Measurements from ENCODE around the gene TMEM115.

GRCh38 chr3:50378024-50378423, 18.7 kb upstream of the TMEM115 start:
- TF ChIP-seq POLR2A (conservative IDR thresholded peaks at IDR 0.05): no peak
- TF ChIP-seq TEAD2 (tag; IDR thresholded peaks at IDR 0.05): no peak
- no peak for TF ChIP-seq ZKSCAN1 (IDR thresholded peaks at IDR 0.05; ENCODE audit: low read depth, low read length)
- TF ChIP-seq RNF2 (IDR thresholded peaks at IDR 0.05): no peak
- TF ChIP-seq ZBTB8A (IDR thresholded peaks at IDR 0.05; ENCODE audit: partially characterized antibody): no peak
- no peak for TF ChIP-seq MIER1 (IDR thresholded peaks at IDR 0.05; ENCODE audit: low read depth)
- no peak for TF ChIP-seq NFE2 (IDR thresholded peaks at IDR 0.05; ENCODE audit: low read depth)
- no peak for TF ChIP-seq KDM5B (IDR thresholded peaks at IDR 0.05; ENCODE audit: insufficient replicate concordance, low read depth, low read length)
- TF ChIP-seq EGR1 (conservative IDR thresholded peaks at IDR 0.05): no peak
- no peak for TF ChIP-seq ZNF584 (CRISPR knock-in tag; IDR thresholded peaks at IDR 0.05; ENCODE audit: low read depth)
- TF ChIP-seq E2F5 (CRISPR knock-in tag; IDR thresholded peaks at IDR 0.05): no peak
- no peak for TF ChIP-seq USF1 (CRISPR knock-in tag; IDR thresholded peaks at IDR 0.05)
- no peak for TF ChIP-seq TCF7 (IDR thresholded peaks at IDR 0.05; ENCODE audit: borderline replicate concordance)
